ENCODE measurements around the gene MAN1A1.

MAN1A1 gene

GRCh38 chr6:119303164-119303887 is 46.2 kb downstream of the MAN1A1 start:
- DNase-seq (ENCODE audit: extremely low spot score), result no peak
- CTCF ChIA-PET, result interaction anchor here (1.1 kb wide), 1 partner anchor 47 kb away, joined by 3 read pairs; no protein-coding TSS in a partner anchor
- TF ChIP-seq TARDBP (IDR thresholded peaks at IDR 0.05) (no peak), SUZ12 (IDR thresholded peaks at IDR 0.05) (no peak), HDGF (IDR thresholded peaks at IDR 0.05; ENCODE audit: borderline replicate concordance) (no peak), PKNOX1 (IDR thresholded peaks at IDR 0.05) (no peak), LEF1 (IDR thresholded peaks at IDR 0.05; ENCODE audit: borderline replicate concordance) (no peak), ZNF384 (IDR thresholded peaks at IDR 0.05) (no peak), FOXK2 (IDR thresholded peaks at IDR 0.05) (no peak), FOXA1 (IDR thresholded peaks at IDR 0.05) (no peak), BHLHE40 (IDR thresholded peaks at IDR 0.05; ENCODE audit: borderline replicate concordance) (no peak), NFRKB (IDR thresholded peaks at IDR 0.05) (no peak), ARNT (IDR thresholded peaks at IDR 0.05) (no peak), L3MBTL2 (conservative IDR thresholded peaks at IDR 0.05) (no peak), SP1 (IDR thresholded peaks at IDR 0.05) (no peak), CTBP1 (IDR thresholded peaks at IDR 0.05; ENCODE audit: borderline replicate concordance) (no peak), FOXM1 (IDR thresholded peaks at IDR 0.05; ENCODE audit: borderline replicate concordance) (no peak), ELF4 (IDR thresholded peaks at IDR 0.05) (no peak)
- POLR2A ChIA-PET, result interaction anchor here (0.6 kb wide), 1 partner anchor 93 kb away, joined by 3 read pairs; no protein-coding TSS in a partner anchor

GRCh38 chr6:119301429-119301828 is 48.1 kb downstream of the MAN1A1 start:
- POLR2A ChIA-PET, result no interaction called here
- CTCF ChIA-PET, result no interaction called here
- DNase-seq (ENCODE audit: extremely low spot score), result no peak
- TF ChIP-seq NFRKB (IDR thresholded peaks at IDR 0.05) (no peak), SP1 (IDR thresholded peaks at IDR 0.05) (no peak), FOXM1 (IDR thresholded peaks at IDR 0.05; ENCODE audit: borderline replicate concordance) (no peak), BHLHE40 (IDR thresholded peaks at IDR 0.05; ENCODE audit: borderline replicate concordance) (no peak), FOXA1 (IDR thresholded peaks at IDR 0.05) (no peak), CTBP1 (IDR thresholded peaks at IDR 0.05; ENCODE audit: borderline replicate concordance) (no peak), FOXK2 (IDR thresholded peaks at IDR 0.05) (no peak), SUZ12 (IDR thresholded peaks at IDR 0.05) (no peak), LEF1 (IDR thresholded peaks at IDR 0.05; ENCODE audit: borderline replicate concordance) (no peak), ELF4 (IDR thresholded peaks at IDR 0.05) (no peak), HDGF (IDR thresholded peaks at IDR 0.05; ENCODE audit: borderline replicate concordance) (no peak), PKNOX1 (IDR thresholded peaks at IDR 0.05) (no peak), TARDBP (IDR thresholded peaks at IDR 0.05) (no peak), ZNF384 (IDR thresholded peaks at IDR 0.05) (no peak), ARNT (IDR thresholded peaks at IDR 0.05) (no peak), L3MBTL2 (conservative IDR thresholded peaks at IDR 0.05) (no peak)

GRCh38 chr6:119299694-119300093 is 49.9 kb downstream of the MAN1A1 start:
- CTCF ChIA-PET, result no interaction called here
- POLR2A ChIA-PET, result no interaction called here
- TF ChIP-seq SUZ12 (IDR thresholded peaks at IDR 0.05) (no peak), SP1 (IDR thresholded peaks at IDR 0.05) (no peak), FOXK2 (IDR thresholded peaks at IDR 0.05) (no peak), TARDBP (IDR thresholded peaks at IDR 0.05) (no peak), BHLHE40 (IDR thresholded peaks at IDR 0.05; ENCODE audit: borderline replicate concordance) (no peak), FOXM1 (IDR thresholded peaks at IDR 0.05; ENCODE audit: borderline replicate concordance) (no peak), HDGF (IDR thresholded peaks at IDR 0.05; ENCODE audit: borderline replicate concordance) (no peak), FOXA1 (IDR thresholded peaks at IDR 0.05) (no peak), NFRKB (IDR thresholded peaks at IDR 0.05) (no peak), ZNF384 (IDR thresholded peaks at IDR 0.05) (no peak), LEF1 (IDR thresholded peaks at IDR 0.05; ENCODE audit: borderline replicate concordance) (no peak), CTBP1 (IDR thresholded peaks at IDR 0.05; ENCODE audit: borderline replicate concordance) (no peak), L3MBTL2 (conservative IDR thresholded peaks at IDR 0.05) (no peak), PKNOX1 (IDR thresholded peaks at IDR 0.05) (no peak)
- DNase-seq (ENCODE audit: extremely low spot score), result no peak

- ChIA-PET CTCF (no interaction called here), POLR2A (no interaction called here)
- no peak for DNase-seq (ENCODE audit: extremely low spot score)
- TF ChIP-seq FOXK2 (IDR thresholded peaks at IDR 0.05), result no peak
- no peak for TF ChIP-seq CTBP1 (IDR thresholded peaks at IDR 0.05; ENCODE audit: borderline replicate concordance)
- TF ChIP-seq L3MBTL2 (conservative IDR thresholded peaks at IDR 0.05), result no peak
- no peak for TF ChIP-seq TARDBP (IDR thresholded peaks at IDR 0.05)
- TF ChIP-seq FOXA1 (IDR thresholded peaks at IDR 0.05), result no peak
- no peak for TF ChIP-seq BHLHE40 (IDR thresholded peaks at IDR 0.05; ENCODE audit: borderline replicate concordance)
- no peak for TF ChIP-seq NFRKB (IDR thresholded peaks at IDR 0.05)
- TF ChIP-seq ARNT (IDR thresholded peaks at IDR 0.05), result no peak
- TF ChIP-seq ELF4 (IDR thresholded peaks at IDR 0.05), result no peak
- no peak for TF ChIP-seq HDGF (IDR thresholded peaks at IDR 0.05; ENCODE audit: borderline replicate concordance)
- no peak for TF ChIP-seq FOXM1 (IDR thresholded peaks at IDR 0.05; ENCODE audit: borderline replicate concordance)
- TF ChIP-seq ZNF384 (IDR thresholded peaks at IDR 0.05), result no peak
- TF ChIP-seq SP1 (IDR thresholded peaks at IDR 0.05), result no peak
- no peak for TF ChIP-seq SUZ12 (IDR thresholded peaks at IDR 0.05)
- no peak for TF ChIP-seq PKNOX1 (IDR thresholded peaks at IDR 0.05)
- TF ChIP-seq LEF1 (IDR thresholded peaks at IDR 0.05; ENCODE audit: borderline replicate concordance), result no peak
Measured at GRCh38 chr6:119297049-119297448, 52.5 kb downstream of the MAN1A1 start.
